ENCODE data around the gene SLC6A1.

SLC6A1 gene

GRCh38 chr3:10992017-10992942, at the start of gene SLC6A1:
Gene SLC6A1, plus strand, starts transcription at chr3:10992748. Its CDS starts 24,464 bp downstream, at chr3:11017212.
- DNase-seq: peak; percentile 52

DNA sequence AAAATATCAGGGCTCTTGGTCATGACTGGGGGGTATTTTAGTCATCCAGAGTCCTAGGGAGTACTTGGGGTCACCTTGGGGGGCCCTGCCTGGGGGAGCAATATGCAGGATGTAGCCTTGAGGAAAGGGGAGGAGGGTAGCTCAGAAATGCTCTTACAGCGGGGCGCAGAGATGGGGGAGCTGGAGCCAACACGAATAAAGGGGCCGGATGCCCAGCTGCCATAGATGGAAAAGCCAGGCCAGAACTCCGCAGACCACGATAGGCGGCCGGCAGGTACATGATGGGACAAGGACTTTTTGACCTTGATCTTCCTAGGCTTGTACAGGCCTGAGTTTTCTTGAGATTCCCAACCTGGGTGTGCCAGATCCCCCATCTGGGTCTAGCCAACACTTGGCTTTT, 47.7 kb upstream of the SLC6A1 start:
- DNase-seq: no peak

GRCh38 chr3:10945683-10946287, 46.8 kb upstream of the SLC6A1 start:
- DNase-seq: peak; percentile 72

DNA sequence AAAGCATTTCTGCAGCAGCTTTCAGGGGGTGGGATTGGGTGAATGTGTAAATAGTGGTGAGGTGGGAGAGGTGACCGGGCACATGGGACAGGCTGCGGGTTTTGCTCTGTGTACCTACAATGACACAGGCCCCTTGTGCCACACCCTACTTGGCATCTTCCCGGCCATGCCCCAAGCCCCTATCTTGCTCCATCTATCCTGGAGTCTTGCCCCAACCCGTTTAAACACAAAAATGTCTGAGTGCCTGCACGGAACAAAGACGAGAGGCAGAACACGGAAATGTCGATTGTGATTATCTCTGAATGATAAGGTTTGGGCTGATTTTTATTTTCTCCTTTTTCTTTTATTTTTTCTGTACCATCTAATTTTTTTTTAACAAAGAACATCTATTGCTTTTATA, 46.0 kb upstream of the SLC6A1 start:
- DNase-seq: no peak

DNA sequence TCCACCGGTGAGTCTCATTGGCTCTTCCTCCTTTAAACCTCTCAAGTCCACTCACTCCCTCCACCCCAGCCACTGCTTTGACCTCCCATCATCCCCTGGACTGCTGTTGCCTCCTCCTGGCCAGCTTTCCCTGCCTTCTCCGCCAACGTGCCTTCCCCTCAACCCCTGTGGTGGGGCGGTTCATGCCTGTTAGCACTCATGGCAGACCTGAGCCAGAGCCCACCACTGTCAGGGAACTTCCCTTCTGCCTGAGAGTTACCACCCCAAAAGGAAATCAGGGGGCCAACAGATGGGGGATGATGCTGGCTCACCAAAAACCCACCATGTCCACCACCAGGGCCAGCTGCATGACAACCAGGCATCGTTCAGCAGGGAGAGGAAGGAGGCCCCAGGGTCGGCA, 44.2 kb upstream of the SLC6A1 start:
- DNase-seq: no peak

- DNase-seq: no peak
These were observed 43.4 kb upstream of the SLC6A1 start for GRCh38 chr3:10949197-10949596.

DNA sequence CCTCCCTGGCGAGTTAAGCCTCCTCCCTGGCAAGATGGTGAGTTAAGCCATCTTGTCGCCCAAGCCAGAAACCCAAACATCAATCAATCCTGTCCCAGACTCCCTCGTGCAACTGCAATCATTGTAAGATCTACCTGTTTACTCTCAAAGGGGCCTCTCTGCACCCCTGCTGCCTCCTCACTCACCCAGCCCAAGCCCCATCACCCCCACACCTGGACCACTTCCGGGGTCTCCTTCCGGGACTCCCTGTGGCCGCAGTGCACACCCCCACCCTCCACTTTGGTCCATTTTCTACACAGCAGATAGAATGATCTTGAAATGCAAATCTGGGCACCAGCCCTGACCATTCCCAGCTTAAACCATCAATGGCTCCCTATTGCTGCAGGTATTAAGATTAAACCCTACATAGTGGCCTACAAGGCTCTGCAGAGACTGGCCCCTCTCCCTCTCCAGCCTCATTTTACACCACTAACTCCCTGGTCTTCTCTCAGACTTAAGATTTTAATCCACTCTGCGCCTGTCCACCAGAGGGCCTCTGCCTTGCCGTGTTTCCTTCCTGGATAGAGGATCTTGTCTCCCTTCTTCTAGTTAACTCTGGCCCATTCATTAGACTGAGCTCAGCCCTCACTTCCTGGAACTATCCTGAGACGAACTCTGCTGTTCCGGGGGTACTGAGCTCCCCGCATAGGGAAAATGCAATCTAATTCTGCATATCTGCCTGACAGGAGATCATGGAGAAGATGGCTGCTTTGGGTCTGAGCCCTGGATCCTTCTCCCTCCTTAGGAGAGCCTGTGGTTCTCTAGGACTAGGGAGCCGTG, 41.9 kb upstream of the SLC6A1 start:
- peak; percentile 46 for DNase-seq

GRCh38 chr3:10951295-10951926, 41.1 kb upstream of the SLC6A1 start:
- DNase-seq: no peak

DNA sequence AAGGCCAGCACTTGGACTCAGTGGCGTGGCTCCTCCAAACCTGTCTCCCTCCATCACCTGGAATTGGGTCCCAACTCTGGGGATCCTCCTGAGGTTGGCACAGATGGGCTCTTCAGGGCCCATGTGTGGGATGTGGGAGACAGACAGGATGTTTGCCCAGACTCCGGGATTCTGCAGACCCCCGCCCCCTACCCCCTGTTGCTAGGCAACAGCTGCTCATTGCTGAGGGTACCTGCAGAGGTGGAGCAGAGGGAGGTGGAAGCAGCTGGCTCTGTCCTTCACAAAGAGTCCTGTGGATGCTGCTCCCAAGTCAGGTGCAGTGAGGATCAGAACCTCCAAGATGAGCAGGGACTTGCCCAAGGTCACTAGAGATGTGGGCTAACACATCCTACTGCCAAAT, 40.0 kb upstream of the SLC6A1 start:
- DNase-seq: no peak

- no peak for DNase-seq
These were observed 37.8 kb upstream of the SLC6A1 start for GRCh38 chr3:10954740-10955139.

GRCh38 chr3:10955711-10956453, 36.7 kb upstream of the SLC6A1 start:
- DNase-seq: peak; percentile 74

DNA sequence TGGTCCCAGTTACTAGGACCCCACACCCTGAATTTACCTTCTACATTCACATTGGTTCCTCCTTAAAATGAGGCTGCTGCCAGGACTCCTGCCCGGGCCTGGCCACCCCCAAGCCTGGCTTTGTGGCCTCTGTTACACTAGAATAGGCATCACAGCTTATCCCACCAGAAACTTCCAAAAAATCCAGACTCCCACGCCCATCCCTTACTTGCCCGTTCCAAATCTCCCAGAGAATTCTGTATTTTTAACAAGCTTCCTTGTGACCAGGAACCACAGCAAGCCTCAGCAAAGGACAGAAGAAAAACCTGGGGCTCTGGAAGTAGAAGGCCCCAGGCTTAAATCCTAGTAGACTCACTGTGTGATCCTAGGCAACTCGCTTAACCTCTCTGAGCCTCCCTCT, 36.0 kb upstream of the SLC6A1 start:
- DNase-seq: no peak

DNA sequence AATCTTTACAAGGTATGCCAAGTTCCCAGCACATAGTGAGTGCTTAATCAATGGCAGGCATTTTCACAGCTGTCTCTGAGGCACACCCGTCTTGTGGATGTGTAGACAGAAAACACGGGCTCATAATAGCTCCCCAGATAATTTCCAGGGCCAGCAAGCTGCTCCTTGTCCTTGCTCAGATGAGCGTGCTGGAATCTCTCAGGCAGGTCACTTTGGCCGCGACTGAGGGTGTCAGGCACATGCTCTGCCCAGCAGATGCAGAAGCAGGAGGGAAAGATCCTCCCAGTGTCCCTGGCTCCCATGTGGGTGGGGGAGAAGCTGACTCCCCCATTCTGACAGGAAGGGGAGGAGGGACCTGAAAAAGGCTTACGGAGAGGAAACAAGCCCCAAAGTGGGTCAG, 35.6 kb upstream of the SLC6A1 start:
- peak; percentile 40 for DNase-seq

- DNase-seq: peak; percentile 62
These were observed 34.4 kb upstream of the SLC6A1 start for GRCh38 chr3:10957976-10958749.

- no peak for DNase-seq
These were observed 32.3 kb upstream of the SLC6A1 start for GRCh38 chr3:10960255-10960654.

- DNase-seq: no peak
These were observed 30.6 kb upstream of the SLC6A1 start for GRCh38 chr3:10961921-10962320.

GRCh38 chr3:10962481-10963036, 30.0 kb upstream of the SLC6A1 start:
- DNase-seq: no peak

GRCh38 chr3:10964537-10965167, 27.9 kb upstream of the SLC6A1 start:
- peak; percentile 48 for DNase-seq

DNA sequence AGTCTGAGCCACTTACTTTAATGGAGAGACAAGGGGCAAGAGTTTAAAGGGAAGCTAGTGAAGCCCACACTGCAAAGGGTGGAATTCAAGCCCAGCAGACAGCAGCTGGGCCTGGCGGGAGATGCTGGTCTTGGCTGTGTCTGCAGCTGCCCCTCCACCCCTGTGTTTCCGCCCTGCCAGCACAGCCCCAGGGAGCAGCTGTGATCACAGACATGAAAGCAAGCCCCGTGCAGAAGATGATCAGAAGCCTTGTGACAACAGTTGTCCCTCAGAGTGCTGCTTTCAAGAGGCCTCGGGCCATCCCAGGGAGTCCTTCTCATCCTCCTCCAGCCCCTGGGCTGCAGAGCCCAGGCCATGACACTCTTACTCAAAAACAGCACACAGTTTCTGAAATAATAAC, 24.1 kb upstream of the SLC6A1 start:
- DNase-seq: peak; percentile 71

- DNase-seq: no peak
These were observed 22.1 kb upstream of the SLC6A1 start for GRCh38 chr3:10970306-10970960.

All from femur (tissue), 1 donor.